DLD1 (cell line): ENCODE results near the gene CREB3L1.
"Not testable (repeated sequence)": the region's sequence is repeated elsewhere in the genome, so short reads cannot be mapped to it uniquely, and the experiment has no call there.

Experiments
- in situ Hi-C: cut with HindIII; loops from 2 replicates; pipeline ENCODE4 v1.10.0; 2017; ENCODE audit warnings: low sequenced_read_pairs

Gene CREB3L1

DNA sequence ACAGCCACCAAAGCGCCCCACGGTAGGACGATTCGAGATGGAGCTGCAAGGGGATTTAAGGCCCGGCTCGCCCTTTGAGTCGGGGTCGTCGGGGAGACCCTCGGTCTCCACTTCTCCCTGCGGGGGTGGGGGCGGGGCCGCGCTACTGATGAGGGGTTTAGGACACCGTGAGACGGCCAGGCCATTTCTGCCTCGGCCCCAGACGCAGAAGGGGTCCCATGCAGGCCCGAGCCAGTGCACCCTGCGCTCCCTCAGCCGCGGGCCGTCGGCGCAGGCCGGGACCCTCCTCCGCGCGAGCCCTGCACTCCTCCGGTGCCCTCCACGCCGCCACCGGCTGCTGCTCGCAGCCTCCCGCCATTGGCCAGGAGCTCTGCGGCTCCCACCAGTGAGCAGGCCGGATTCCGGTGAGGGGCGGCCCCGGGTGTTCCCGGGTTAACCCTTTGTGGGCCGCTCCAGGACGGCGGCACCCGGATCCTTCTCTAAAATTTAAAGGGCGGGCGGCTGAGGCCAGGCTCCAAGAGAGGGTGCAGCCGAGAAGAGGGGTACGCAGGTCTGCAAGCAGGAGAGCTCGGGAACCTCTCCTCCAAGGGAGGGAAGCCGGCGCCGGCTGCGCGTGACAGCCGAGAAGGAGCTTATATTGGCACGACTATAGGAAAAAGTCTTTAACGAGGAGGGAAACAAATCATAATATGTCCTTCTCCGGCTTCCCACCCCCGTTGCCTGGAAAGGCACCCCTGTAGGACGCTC lies 18.0 kb downstream of the CREB3L1 start:
- in situ Hi-C loops, result no loop called here

GRCh38 chr11:46296059-46296527 lies 18.6 kb downstream of the CREB3L1 start:
- in situ Hi-C loops, result no loop called here

DNA sequence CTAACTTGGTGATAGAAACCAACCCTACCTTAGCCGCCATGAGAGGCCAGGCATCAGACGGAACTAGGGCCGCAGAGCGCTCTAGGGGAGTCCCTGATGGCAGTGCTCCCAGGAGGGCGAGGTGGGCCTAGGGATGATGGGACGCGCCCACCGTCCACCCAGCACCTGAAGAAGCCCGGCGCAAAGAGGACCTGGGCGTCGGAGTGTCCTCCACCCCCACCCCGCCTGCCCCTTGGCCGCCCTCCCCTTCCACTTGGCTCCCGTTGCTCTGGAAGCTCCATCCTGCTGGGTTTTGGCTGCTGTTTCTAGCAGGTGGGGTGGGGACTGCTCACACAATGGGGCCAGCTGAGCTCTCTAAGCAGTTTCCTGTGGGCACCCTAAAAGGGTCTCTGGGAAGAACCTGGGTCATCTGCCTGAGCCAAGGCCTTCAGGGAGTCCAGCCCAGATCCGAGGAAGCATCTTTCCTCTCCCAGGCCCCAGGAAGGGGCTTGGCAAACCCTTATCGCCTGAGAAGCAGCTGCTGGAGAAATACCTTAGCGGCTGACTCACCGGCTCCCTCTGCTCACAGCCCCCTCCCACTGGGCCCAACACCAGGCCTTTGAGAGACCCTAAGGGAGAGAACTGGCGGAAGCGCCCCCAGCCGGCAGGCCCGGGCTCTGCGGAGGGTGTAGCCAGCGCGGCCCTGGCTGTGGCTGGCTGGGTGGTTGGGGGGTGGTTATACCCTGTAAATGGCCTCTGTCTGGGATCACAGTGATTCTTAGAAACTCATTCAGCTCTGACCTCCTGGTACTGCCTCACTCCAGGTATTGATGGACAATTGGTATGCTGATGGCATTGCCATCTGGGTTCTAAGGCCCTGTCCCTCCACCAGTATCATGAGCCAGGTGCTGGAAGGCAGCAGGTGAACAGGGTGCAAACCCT lies 19.3 kb downstream of the CREB3L1 start:
- in situ Hi-C loops, result no loop called here

DNA sequence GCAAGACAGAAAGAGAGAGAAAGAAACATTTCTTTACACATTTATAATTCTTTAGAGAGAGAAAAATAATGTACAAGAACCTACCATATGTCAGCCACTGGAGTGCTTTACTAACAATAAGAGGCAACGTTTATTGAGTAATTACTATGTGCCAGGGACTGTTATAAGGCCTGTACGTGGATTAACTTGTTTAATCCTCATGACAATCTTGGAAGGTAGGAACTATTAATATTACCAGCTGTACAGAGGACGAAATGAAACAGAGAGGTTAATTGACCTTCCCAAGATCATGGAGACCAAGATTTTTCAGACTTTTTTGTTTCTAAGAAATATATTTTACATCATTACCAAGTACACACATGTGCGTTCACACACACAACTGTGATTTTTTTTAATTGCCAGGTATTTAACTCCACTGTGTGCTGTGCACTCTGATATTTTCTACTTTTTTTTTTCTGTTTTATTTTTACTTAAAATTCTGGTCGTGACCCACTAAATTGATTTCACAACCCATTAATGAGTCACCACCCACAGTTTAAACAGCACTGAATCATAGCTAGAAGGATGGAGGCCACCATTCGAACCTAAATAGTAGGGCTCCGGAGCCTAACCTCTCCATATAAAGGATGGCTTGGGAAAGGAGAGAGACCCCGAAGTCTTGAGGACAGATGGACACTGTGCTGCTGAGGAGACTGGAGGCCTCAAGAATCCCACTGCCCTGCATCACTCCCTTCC lies 21.4 kb downstream of the CREB3L1 start:
- in situ Hi-C loops, result no loop called here

- in situ Hi-C loops, result no loop called here
These were observed 22.0 kb downstream of the CREB3L1 start for GRCh38 chr11:46299451-46299961.

GRCh38 chr11:46300270-46300669 lies 22.8 kb downstream of the CREB3L1 start:
- in situ Hi-C loops, result no loop called here

DNA sequence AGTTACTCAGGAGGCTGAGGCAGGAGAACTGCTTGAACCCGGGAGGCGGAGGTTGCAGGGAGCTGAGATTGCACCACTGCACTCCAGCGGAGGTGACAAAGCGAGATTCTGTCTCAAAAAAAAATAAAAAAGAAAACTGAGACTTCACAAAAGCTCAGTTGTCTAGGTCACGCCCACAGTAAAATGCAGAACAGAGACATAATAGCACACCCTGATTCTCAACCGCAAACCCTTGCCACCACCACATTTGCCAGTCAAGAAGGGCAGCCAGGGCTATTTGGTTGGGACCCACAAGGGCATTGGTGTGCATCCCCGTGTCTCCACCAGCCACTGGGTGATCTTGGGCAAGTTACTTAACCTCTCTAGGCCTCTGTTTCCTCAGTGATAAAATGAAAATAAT lies 25.4 kb downstream of the CREB3L1 start:
- in situ Hi-C loops, result no loop called here

- in situ Hi-C loops, result not testable (repeated sequence)
These were observed 26.6 kb downstream of the CREB3L1 start for GRCh38 chr11:46304036-46304435.

- in situ Hi-C loops, result no loop called here
These were observed 27.2 kb downstream of the CREB3L1 start for GRCh38 chr11:46304605-46305179.

DNA sequence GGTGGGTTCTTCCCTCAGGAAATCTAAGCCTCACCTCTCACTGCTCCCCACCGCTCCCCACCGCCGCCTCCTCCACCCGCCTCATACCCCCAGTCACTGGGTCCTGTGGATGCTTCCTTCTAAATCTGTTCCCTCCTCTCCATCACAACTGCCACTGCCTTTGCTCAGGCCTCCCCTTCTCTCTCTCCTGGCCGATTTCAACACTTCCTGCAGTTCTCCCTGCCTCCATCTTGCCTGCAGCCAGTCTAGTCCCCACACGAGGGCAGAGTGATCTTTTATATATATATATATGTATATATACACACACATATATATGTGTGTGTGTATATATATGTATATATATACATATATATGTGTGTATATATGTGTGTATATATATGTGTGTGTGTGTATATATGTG lies 27.8 kb downstream of the CREB3L1 start:
- in situ Hi-C loops, result no loop called here

DNA sequence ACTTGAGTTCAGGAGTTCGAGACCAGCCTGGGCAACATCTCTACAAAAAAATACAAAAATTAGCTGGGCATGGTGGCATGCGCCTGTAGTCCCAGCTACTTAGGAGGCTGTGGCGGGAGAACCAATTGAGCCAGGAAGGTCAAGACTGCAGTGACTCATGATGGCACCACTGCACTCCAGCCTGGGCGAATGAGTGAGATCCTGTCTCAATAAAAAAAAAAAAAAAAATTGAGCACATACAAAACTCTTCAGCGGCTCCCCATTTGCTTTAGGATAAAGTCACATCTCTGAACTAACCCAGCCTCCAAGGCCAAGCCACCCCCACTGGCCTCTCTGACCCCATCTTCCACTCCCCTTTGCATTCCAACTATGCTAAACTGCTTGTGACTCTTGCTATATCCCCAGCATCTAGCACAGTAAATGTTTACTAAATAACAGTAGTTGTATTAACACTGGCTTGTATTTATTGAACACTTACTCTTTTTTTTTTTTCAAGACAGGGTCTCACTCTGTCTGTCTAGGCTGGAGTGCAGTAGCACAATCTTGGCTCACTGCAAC lies 28.9 kb downstream of the CREB3L1 start:
- in situ Hi-C loops, result no loop called here

GRCh38 chr11:46307369-46307768 lies 29.9 kb downstream of the CREB3L1 start:
- in situ Hi-C loops, result no loop called here

- in situ Hi-C loops, result no loop called here
These were observed 30.4 kb downstream of the CREB3L1 start for GRCh38 chr11:46307785-46308341.

DNA sequence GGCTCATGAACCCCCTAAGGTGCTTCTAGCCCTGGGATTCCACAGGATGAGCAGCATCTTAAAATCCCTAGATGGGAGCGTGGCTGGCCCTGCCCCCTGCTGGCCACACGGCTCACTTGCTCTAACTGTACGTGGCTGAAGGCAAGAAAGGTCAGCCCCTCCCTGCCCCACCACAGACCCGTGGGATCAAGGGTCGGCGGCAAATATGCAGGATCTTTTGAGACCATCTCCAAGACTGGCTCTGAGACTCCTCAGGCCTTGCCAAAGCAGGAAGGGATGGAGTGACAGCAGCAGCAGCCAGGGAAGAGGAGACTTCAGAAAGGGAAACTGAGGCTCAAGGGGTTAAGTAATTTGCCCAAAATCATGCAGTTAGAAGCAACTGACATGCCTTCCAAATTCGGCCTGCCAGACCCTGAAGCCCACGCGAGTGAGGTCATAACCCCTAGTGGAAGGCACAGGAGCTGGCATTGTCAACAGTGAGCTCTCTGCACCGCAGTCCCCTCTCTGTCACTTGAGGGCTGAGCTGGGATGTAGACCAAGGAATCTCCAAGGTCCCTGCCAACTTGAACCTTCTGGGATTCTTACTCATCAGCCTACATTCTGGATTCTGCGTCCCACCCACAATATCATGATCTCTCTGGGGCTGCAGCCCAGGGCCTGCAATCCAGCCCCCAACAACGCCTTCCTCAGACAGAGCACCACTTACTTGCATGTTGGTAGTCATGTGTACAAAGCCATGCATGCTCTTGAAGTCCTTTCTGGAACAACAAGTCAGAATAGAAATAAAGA lies 31.4 kb downstream of the CREB3L1 start:
- in situ Hi-C loops, result no loop called here

GRCh38 chr11:46309814-46310259 lies 32.4 kb downstream of the CREB3L1 start:
- in situ Hi-C loops, result no loop called here

GRCh38 chr11:46315033-46315738 lies 37.7 kb downstream of the CREB3L1 start:
- in situ Hi-C loops, result no loop called here

GRCh38 chr11:46315783-46316563 lies 38.5 kb downstream of the CREB3L1 start:
- in situ Hi-C loops, result no loop called here

- in situ Hi-C loops, result no loop called here
These were observed 41.6 kb downstream of the CREB3L1 start for GRCh38 chr11:46319074-46319453.
